IMR-90 (cell line): ENCODE measurements around the gene ABCA7. TPM values are rescaled to one million over a fixed set of nuclear protein-coding genes. Genes with fewer than 3 reads are reported as not detected.
A peak's percentile ranks its signal among the peaks of the same experiment; 100 is the strongest.

ENCODE experiments used
- ATAC-seq: fragments of 200-7000 bp; cut with Tn5 transposase; 2 replicates; pipeline ENCODE4 v1.9.1; 2020; ENCODE audit warnings: low read depth, mild to moderate bottlenecking, moderate library complexity
- BruUV-seq: library from RNA; stranded (reverse); fragments of 400-500 nt; replicated peaks from 2 replicates; lab custom pipeline; 2021; lab: Mats Ljungman, UMichigan
- CTCF ChIA-PET: fragments of 300-600 bp; formaldehyde crosslinking; extraction: SDS; loops from one replicate; lab custom pipeline; 2021; ENCODE audit warnings: antibody characterized with exemption; lab: Yijun Ruan, JAX
- POLR2A ChIA-PET: fragments of 300-600 bp; sonication (Branson Sonifier 250); formaldehyde crosslinking; loops from one replicate; lab custom pipeline; 2022; ENCODE audit warnings: antibody characterized with exemption; ENCODE audit not compliant: unreplicated experiment; lab: Charles Lee
- DNase-seq: peaks from one replicate; pipeline ENCODE4 v3.0.0; 2013
- H2AFZ ChIP-seq: replicated peaks from 2 replicates; pipeline ENCODE3; 2013; ENCODE audit warnings: low read length, mild to moderate bottlenecking; ENCODE audit not compliant: poor library complexity
- H2AK5ac ChIP-seq: 2 replicates; pipeline ENCODE4 v1.6.1; 2013; ENCODE audit warnings: low read depth, low read length, inconsistent platforms
- H2AK9ac ChIP-seq: replicated peaks from 2 replicates; pipeline ENCODE3; 2013; ENCODE audit warnings: mild to moderate bottlenecking, low read depth, low read length, moderate library complexity; ENCODE audit not compliant: poor library complexity
- H2BK120ac ChIP-seq: 2 replicates; pipeline ENCODE4 v1.6.1; 2013; ENCODE audit warnings: low read depth, low read length, inconsistent platforms
- H2BK15ac ChIP-seq: 3 replicates; pipeline ENCODE4 v1.6.1; 2013; ENCODE audit warnings: low read depth, low read length, inconsistent platforms
- H2BK20ac ChIP-seq: 2 replicates; pipeline ENCODE4 v1.6.1; 2013; ENCODE audit warnings: low read depth, mild to moderate bottlenecking, inconsistent platforms, low read length, moderate library complexity
- H2BK5ac ChIP-seq: 2 replicates; pipeline ENCODE4 v1.6.1; 2013; ENCODE audit warnings: mild to moderate bottlenecking, low read depth, low read length, inconsistent platforms; ENCODE audit not compliant: poor library complexity, severe bottlenecking
- H3K14ac ChIP-seq: replicated peaks from 2 replicates; pipeline ENCODE4 v1.6.1; 2013; ENCODE audit warnings: low read depth, low read length, inconsistent platforms
- H3K18ac ChIP-seq: 2 replicates; pipeline ENCODE4 v1.6.1; 2013; ENCODE audit warnings: low read depth, low read length, control low read depth
- H3K23ac ChIP-seq: 2 replicates; pipeline ENCODE4 v1.6.1; 2013; ENCODE audit warnings: low read depth, low read length, inconsistent platforms
- H3K27ac ChIP-seq: 2 replicates; pipeline ENCODE4 v1.5.1; 2013; ENCODE audit warnings: mild to moderate bottlenecking, control low read depth, low read length; ENCODE audit not compliant: insufficient read depth
- H3K27me3 ChIP-seq: 2 replicates; pipeline ENCODE4 v1.6.1; 2013; ENCODE audit warnings: low read length; ENCODE audit not compliant: control insufficient read depth, insufficient read depth
- H3K36me3 ChIP-seq: 2 replicates; pipeline ENCODE4 v1.6.1; 2013; ENCODE audit warnings: low read length, mixed read lengths; ENCODE audit not compliant: control insufficient read depth, insufficient read depth
- H3K4ac ChIP-seq: 2 replicates; pipeline ENCODE4 v1.6.1; 2013; ENCODE audit warnings: low read depth, low read length, inconsistent platforms
- H3K4me1 ChIP-seq: 2 replicates; pipeline ENCODE4 v1.6.1; 2013; ENCODE audit warnings: low read length, mixed read lengths; ENCODE audit not compliant: control insufficient read depth, insufficient read depth
- H3K4me2 ChIP-seq: 2 replicates; pipeline ENCODE4 v1.6.1; 2013; ENCODE audit warnings: low read depth, mild to moderate bottlenecking, control low read depth, low read length, moderate library complexity
- H3K4me3 ChIP-seq: 2 replicates; pipeline ENCODE4 v1.5.1; 2013; ENCODE audit warnings: low read depth, mild to moderate bottlenecking, control low read depth, low read length, moderate library complexity; ENCODE audit not compliant: insufficient read depth
- H3K56ac ChIP-seq: 2 replicates; pipeline ENCODE4 v1.6.1; 2013; ENCODE audit warnings: low read length, inconsistent platforms; ENCODE audit not compliant: insufficient read depth; ENCODE audit errors: extremely low read depth
- H3K79me1 ChIP-seq, 2 experiments: 2 replicates each; pipeline ENCODE4 v1.6.1; 2013; ENCODE audit warnings: low read length in 2 of 2, inconsistent platforms in 1 of 2, low read depth in 1 of 2
- H3K9ac ChIP-seq: 2 replicates; pipeline ENCODE4 v1.6.1; 2013; ENCODE audit warnings: low read depth, low read length, control low read depth
- H3K9me1 ChIP-seq: 2 replicates; pipeline ENCODE4 v1.6.1; 2013; ENCODE audit warnings: low read length, inconsistent platforms; ENCODE audit not compliant: insufficient read depth
- H3K9me3 ChIP-seq: 2 replicates; pipeline ENCODE4 v1.6.1; 2013; ENCODE audit warnings: low read length; ENCODE audit not compliant: control insufficient read depth, insufficient read depth
- H4K20me1 ChIP-seq: 2 replicates; pipeline ENCODE4 v1.6.1; 2013; ENCODE audit warnings: low read length, inconsistent platforms; ENCODE audit not compliant: insufficient read depth
- H4K5ac ChIP-seq: 2 replicates; pipeline ENCODE4 v1.6.1; 2013; ENCODE audit warnings: mild to moderate bottlenecking, low read depth, low read length, control low read depth
- H4K8ac ChIP-seq, 2 experiments: 2 replicates each; pipeline ENCODE4 v1.6.1; 2013; ENCODE audit warnings: low read depth in 2 of 2, low read length in 2 of 2, control low read depth in 1 of 2, inconsistent platforms in 1 of 2
- H4K91ac ChIP-seq: 2 replicates; pipeline ENCODE4 v1.6.1; 2013; ENCODE audit warnings: low read depth, low read length, inconsistent platforms; ENCODE audit not compliant: insufficient read depth
- CHD1 ChIP-seq: IDR thresholded peaks from 2 replicates; pipeline ENCODE4 v1.6.1; 2012; ENCODE audit warnings: low read depth, low read length, improper control_type of control experiment
- CTCF ChIP-seq: conservative IDR thresholded peaks from 2 replicates; pipeline ENCODE4 v1.5.1; 2012; ENCODE audit warnings: mild to moderate bottlenecking, low read depth, low read length, improper control_type of control experiment
- RCOR1 ChIP-seq: IDR thresholded peaks from 2 replicates; pipeline ENCODE4 v1.6.1; 2012; ENCODE audit warnings: mild to moderate bottlenecking, low read length, improper control_type of control experiment; ENCODE audit not compliant: insufficient replicate concordance
- WGBS, 2 experiments: methylation state at CpG; one replicate each; pipeline versions ENCODE4 v1.1.5 to v1.1.7; 2013; ENCODE audit warnings: missing lambda C conversion rate in 2 of 2; ENCODE audit not compliant: insufficient read length in 1 of 2; ENCODE audit errors: extremely low coverage in 2 of 2; 5-methylcytosine and 5-hydroxymethylcytosine counted together
- dilution Hi-C: fragments of 300-500 bp; cut with HindIII; formaldehyde crosslinking; loops from one replicate; pipeline ENCODE4 v1.14.3; 2018; ENCODE audit warnings: low sequenced_read_pairs; ENCODE audit not compliant: unreplicated experiment
- in situ Hi-C: fragments of 300-500 bp; cut with MboI; formaldehyde crosslinking; loops from 3 replicates; pipeline ENCODE4 v1.14.3; 2019; ENCODE audit warnings: low sequenced_read_pairs, inconsistent platforms, mixed read lengths
- intact Hi-C: fragments of 100-400 bp; cut with micrococcal nuclease; formaldehyde crosslinking; loops from 2 replicates; pipeline ENCODE4 v1.10.0; 2022
- polyA plus RNA-seq, 3 experiments: library from polyadenylated mRNA; depleted of rRNA; stranded (reverse); fragments of >200 nt; gene quantifications; 2 replicates each; pipeline ENCODE4 v1.2.3, GENCODE V29; 2012; ENCODE audit warnings: low replicate concordance in 1 of 3
- total RNA-seq: library from RNA; depleted of rRNA; stranded (reverse); fragments of >200 nt; gene quantifications from 2 replicates; pipeline ENCODE4 v1.2.3, GENCODE V29; 2012

Gene ABCA7
- total and polyA plus RNA-seq, 2 of the 4 experiments (the other 2 are of a cell fraction) = 0.36 to 3.3 TPM

GRCh38 chr19:1066251-1066747 lies 26.4 kb downstream of the ABCA7 start:
- ChIA-PET CTCF (no interaction called here), POLR2A (no interaction called here)
- H3K9me1 ChIP-seq = no peaks in the 10 kb centered on the region
- no peak overlapping the region for H3K9ac ChIP-seq
- H3K23ac ChIP-seq = no peak overlapping the region
- DNase-seq (no peak), ATAC-seq (no peak)
- H4K8ac ChIP-seq = no peak overlapping the region
- intact Hi-C loops (no loop called here), dilution Hi-C loops (no loop called here), in situ Hi-C loops (no loop called here)
- H3K4ac ChIP-seq = no peak overlapping the region
- H2AK9ac ChIP-seq = no peak overlapping the region
- H2BK5ac ChIP-seq = no peak overlapping the region
- no peak overlapping the region for H4K91ac ChIP-seq
- H3K9me3 ChIP-seq = no peaks in the 10 kb centered on the region; the same call in 1 of the 2 replicates
- peak overlapping the region; percentile 9; the same call in 1 of the 2 replicates for H2AK5ac ChIP-seq
- 60% methylated on average over 1 of the region's 17 CpGs; no CpG with 5 or more reads in 1 of the 2 experiments for WGBS, 2 experiments
- no peaks in the 10 kb centered on the region for H3K79me1 ChIP-seq
- H3K27ac ChIP-seq = no peak overlapping the region
- no peak overlapping the region for H2BK15ac ChIP-seq
- H3K4me1 ChIP-seq = peaks cover 3% of the 10 kb centered on the region; the same call in 1 of the 2 replicates
- H3K14ac ChIP-seq = no peak overlapping the region
- TF ChIP-seq CHD1 = no peak
- no peak for TF ChIP-seq RCOR1
- no peak for TF ChIP-seq CTCF
- BruUV-seq = no TSS peak
- H3K56ac ChIP-seq = no peak overlapping the region
- peaks cover 37% of the 10 kb centered on the region for H3K27me3 ChIP-seq
- H2BK120ac ChIP-seq = no peak overlapping the region
- H4K20me1 ChIP-seq = peaks cover 6% of the 10 kb centered on the region; the same call in 1 of the 2 replicates
- H3K36me3 ChIP-seq = no peaks in the 10 kb centered on the region
- H4K5ac ChIP-seq = no peak overlapping the region
- no peak overlapping the region for H3K4me3 ChIP-seq
- no peak overlapping the region for H3K18ac ChIP-seq
- H2AFZ ChIP-seq = peak overlapping the region; percentile 81
- H3K4me2 ChIP-seq = no peak overlapping the region
- H2BK20ac ChIP-seq = no peak overlapping the region
